Peyer's patch (tissue), 4 donors: Measurements from ENCODE around the gene CADPS.

Experiments used
- POLR2A ChIP-seq, 2 donors: fragments of 450-650 bp; IDR thresholded peaks; one replicate each; pipeline ENCODE4 v1.5.1; 2017; ENCODE audit warnings: antibody characterized with exemption in 2 of 2, mild to moderate bottlenecking in 2 of 2, moderate library complexity in 2 of 2
- TF ChIP-seq, protein P1 (sequence below), 6 experiments: fragments of 450-650 bp in 4 of 6; fragments of 200-600 bp in 2 of 6; sonication (generic) in 1 of 6; IDR thresholded peaks; one replicate each; pipeline ENCODE4 v1.5.1; 2017 to 2019; ENCODE audit warnings: antibody characterized with exemption in 6 of 6, mild to moderate bottlenecking in 3 of 6, moderate library complexity in 1 of 6

DNA sequence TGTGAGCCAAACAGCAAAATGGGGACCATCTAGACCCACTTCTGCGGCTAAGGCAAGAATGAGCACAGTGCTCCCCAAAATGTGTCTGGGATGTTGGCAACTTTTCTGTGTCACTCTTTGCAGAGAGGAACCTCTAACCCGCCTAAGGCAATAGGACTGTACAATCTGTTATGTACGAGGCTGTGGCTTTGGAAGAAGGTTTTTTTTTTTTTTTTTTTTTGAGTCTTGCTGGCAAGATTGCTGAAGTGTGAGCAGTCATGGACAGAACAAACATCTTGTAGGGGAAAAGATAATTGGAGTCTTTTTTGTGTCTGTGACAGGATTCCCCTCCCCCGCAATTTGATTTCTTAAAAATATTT, 509.1 kb downstream of the CADPS start:
- TF ChIP-seq, protein P1, sequence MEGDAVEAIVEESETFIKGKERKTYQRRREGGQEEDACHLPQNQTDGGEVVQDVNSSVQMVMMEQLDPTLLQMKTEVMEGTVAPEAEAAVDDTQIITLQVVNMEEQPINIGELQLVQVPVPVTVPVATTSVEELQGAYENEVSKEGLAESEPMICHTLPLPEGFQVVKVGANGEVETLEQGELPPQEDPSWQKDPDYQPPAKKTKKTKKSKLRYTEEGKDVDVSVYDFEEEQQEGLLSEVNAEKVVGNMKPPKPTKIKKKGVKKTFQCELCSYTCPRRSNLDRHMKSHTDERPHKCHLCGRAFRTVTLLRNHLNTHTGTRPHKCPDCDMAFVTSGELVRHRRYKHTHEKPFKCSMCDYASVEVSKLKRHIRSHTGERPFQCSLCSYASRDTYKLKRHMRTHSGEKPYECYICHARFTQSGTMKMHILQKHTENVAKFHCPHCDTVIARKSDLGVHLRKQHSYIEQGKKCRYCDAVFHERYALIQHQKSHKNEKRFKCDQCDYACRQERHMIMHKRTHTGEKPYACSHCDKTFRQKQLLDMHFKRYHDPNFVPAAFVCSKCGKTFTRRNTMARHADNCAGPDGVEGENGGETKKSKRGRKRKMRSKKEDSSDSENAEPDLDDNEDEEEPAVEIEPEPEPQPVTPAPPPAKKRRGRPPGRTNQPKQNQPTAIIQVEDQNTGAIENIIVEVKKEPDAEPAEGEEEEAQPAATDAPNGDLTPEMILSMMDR (IDR thresholded peaks at IDR 0.05), result no peak
- no peak for TF ChIP-seq POLR2A (IDR thresholded peaks at IDR 0.05)
